H1 (cell line): ENCODE measurements around the gene DHDDS. TPM values are rescaled to one million over a fixed set of nuclear protein-coding genes. Genes with fewer than 3 reads are reported as not detected.

Experiments used
- CTCF ChIA-PET: fragments of 300-600 bp; sonication (Branson Sonifier 250); formaldehyde crosslinking; loops from one replicate; lab custom pipeline; 2021; ENCODE audit not compliant: partially characterized antibody; lab: Charles Lee
- POLR2A ChIA-PET: fragments of 300-600 bp; sonication (Branson Sonifier 250); formaldehyde crosslinking; loops from one replicate; lab custom pipeline; 2021; ENCODE audit warnings: inconsistent platforms; ENCODE audit not compliant: partially characterized antibody; lab: Charles Lee
- DNase-seq, 2 experiments: peaks; one replicate each; pipeline versions ENCODE4 v3.0.0 to v3.0.0-alpha.2; 2010 to 2022; ENCODE audit warnings: low spot score in 2 of 2, low read depth in 1 of 2, mixed read lengths in 1 of 2
- FAIRE-seq: peaks from 2 replicates; lab custom pipeline; 2011; peaks lifted over from hg19 to GRCh38; lab: Jason Lieb, UNC
- H2AFZ ChIP-seq: 2 replicates; pipeline ENCODE4 v1.8.1; 2012; ENCODE audit warnings: low read length, inconsistent platforms
- H2AK5ac ChIP-seq: 2 replicates; pipeline ENCODE4 v1.6.1; 2013; ENCODE audit warnings: low read depth, low read length
- H2BK120ac ChIP-seq: replicated peaks from 2 replicates; pipeline ENCODE3; 2013; ENCODE audit warnings: low read depth, low read length, inconsistent platforms
- H2BK12ac ChIP-seq: 2 replicates; pipeline ENCODE4 v1.6.1; 2013; ENCODE audit warnings: low read depth, low read length
- H2BK15ac ChIP-seq: 2 replicates; pipeline ENCODE4 v1.6.1; 2013; ENCODE audit warnings: low read length
- H2BK20ac ChIP-seq: 2 replicates; pipeline ENCODE4 v1.6.1; 2013; ENCODE audit warnings: low read length
- H2BK5ac ChIP-seq: 2 replicates; pipeline ENCODE4 v1.6.1; 2013; ENCODE audit warnings: low read depth, low read length
- H3K14ac ChIP-seq: 2 replicates; pipeline ENCODE4 v1.6.1; 2013; ENCODE audit warnings: inconsistent platforms; ENCODE audit not compliant: insufficient read length
- H3K18ac ChIP-seq: 2 replicates; pipeline ENCODE4 v1.6.1; 2013; ENCODE audit warnings: low read length; ENCODE audit errors: extremely low read depth
- H3K23ac ChIP-seq: 2 replicates; pipeline ENCODE4 v1.6.1; 2013; ENCODE audit warnings: inconsistent platforms; ENCODE audit not compliant: insufficient read length
- H3K23me2 ChIP-seq: 2 replicates; pipeline ENCODE4 v1.6.1; 2013; ENCODE audit warnings: low read depth, low read length
- H3K27ac ChIP-seq: 2 replicates; pipeline ENCODE4 v1.6.1; 2011; ENCODE audit warnings: low read depth, low read length, inconsistent platforms
- H3K27me3 ChIP-seq, 4 experiments: replicated peaks in 1 of 4; 1 replicate in 1 of 4; 2 replicates in 3 of 4; pipeline versions ENCODE4 v1.6.1 to v1.8.1; 2011 to 2013; ENCODE audit warnings: low read length in 3 of 4, mild to moderate bottlenecking in 3 of 4, inconsistent platforms in 2 of 4, mixed read lengths in 2 of 4, moderate library complexity in 1 of 4; ENCODE audit not compliant: control insufficient read depth in 3 of 4, insufficient read depth in 3 of 4; ENCODE audit errors: extremely low read depth in 1 of 4
- H3K36me3 ChIP-seq, 4 experiments: 2 replicates each; pipeline versions ENCODE4 v1.6.1 to v1.8.1; 2011 to 2013; ENCODE audit warnings: mild to moderate bottlenecking in 4 of 4, low read length in 3 of 4, moderate library complexity in 2 of 4, control low read depth in 1 of 4, inconsistent platforms in 1 of 4; ENCODE audit not compliant: insufficient read depth in 4 of 4, control insufficient read depth in 2 of 4
- H3K4ac ChIP-seq: replicated peaks from 2 replicates; pipeline ENCODE3; 2013; ENCODE audit warnings: low read length, low read depth, mixed read lengths, inconsistent platforms; ENCODE audit not compliant: insufficient read length
- H3K4me1 ChIP-seq, 4 experiments: replicated peaks in 1 of 4; 1 replicate in 1 of 4; 2 replicates in 3 of 4; pipeline versions ENCODE4 v1.6.1 to v1.8.1; 2011 to 2013; ENCODE audit warnings: low read length in 3 of 4, inconsistent platforms in 2 of 4, mixed read lengths in 1 of 4; ENCODE audit not compliant: insufficient read depth in 4 of 4, control insufficient read depth in 3 of 4
- H3K4me2 ChIP-seq, 2 experiments: 2 replicates each; pipeline versions ENCODE4 v1.6.1 to v1.8.1; 2011 to 2013; ENCODE audit warnings: low read depth in 2 of 2, low read length in 2 of 2, control low read depth in 1 of 2, inconsistent platforms in 1 of 2, mild to moderate bottlenecking in 1 of 2; ENCODE audit not compliant: insufficient read depth in 1 of 2
- H3K4me3 ChIP-seq, 4 experiments: fragments of 200-600, 300-600 bp in 1 of 4; sonication (generic), shearing (Covaris generic), sonication (Bioruptor Twin) in 1 of 4; 2 replicates each; pipeline versions ENCODE4 v1.5.1 to v1.8.1; 2011 to 2016; ENCODE audit warnings: low read length in 4 of 4, low read depth in 3 of 4, control low read depth in 2 of 4, inconsistent platforms in 2 of 4, mild to moderate bottlenecking in 2 of 4, mixed read lengths in 1 of 4, moderate library complexity in 1 of 4; ENCODE audit not compliant: insufficient read depth in 2 of 4; ENCODE audit errors: extremely low read depth in 1 of 4
- H3K56ac ChIP-seq: replicated peaks from 2 replicates; pipeline ENCODE3; 2013; ENCODE audit warnings: low read depth, mild to moderate bottlenecking, mixed read lengths, low read length, inconsistent platforms; ENCODE audit not compliant: insufficient read length
- H3K79me1 ChIP-seq: 2 replicates; pipeline ENCODE4 v1.6.1; 2013; ENCODE audit warnings: low read depth, low read length, control low read depth
- H3K79me2 ChIP-seq, 2 experiments: 2 replicates each; pipeline versions ENCODE4 v1.6.1 to v1.8.1; 2012 to 2013; ENCODE audit warnings: low read length in 2 of 2, mild to moderate bottlenecking in 2 of 2, inconsistent platforms in 1 of 2; ENCODE audit not compliant: insufficient read depth in 2 of 2, control insufficient read depth in 1 of 2
- H3K9ac ChIP-seq, 4 experiments: replicated peaks in 1 of 4; 1 replicate in 1 of 4; 2 replicates in 3 of 4; pipeline versions ENCODE4 v1.6.1 to v1.8.1; 2011 to 2013; ENCODE audit warnings: low read depth in 3 of 4, low read length in 3 of 4, control low read depth in 2 of 4, mild to moderate bottlenecking in 2 of 4, moderate library complexity in 2 of 4, inconsistent platforms in 1 of 4; ENCODE audit errors: extremely low read depth in 1 of 4
- H3K9me3 ChIP-seq, 2 experiments: 2 replicates each; pipeline versions ENCODE4 v1.6.1 to v1.8.1; 2012 to 2013; ENCODE audit warnings: mild to moderate bottlenecking in 2 of 2, moderate library complexity in 2 of 2, control low read depth in 1 of 2, inconsistent platforms in 1 of 2, low read depth in 1 of 2, low read length in 1 of 2, mixed read lengths in 1 of 2; ENCODE audit not compliant: insufficient read depth in 2 of 2
- H4K20me1 ChIP-seq, 2 experiments: replicated peaks in 1 of 2; 2 replicates each; pipeline versions ENCODE3 to v1.8.1; 2011 to 2013; ENCODE audit warnings: inconsistent platforms in 2 of 2, low read length in 2 of 2, mild to moderate bottlenecking in 1 of 2; ENCODE audit not compliant: insufficient read depth in 2 of 2, control insufficient read depth in 1 of 2
- H4K5ac ChIP-seq: 2 replicates; pipeline ENCODE4 v1.6.1; 2013; ENCODE audit warnings: low read length, low read depth, mixed read lengths, inconsistent platforms; ENCODE audit not compliant: insufficient read length
- H4K8ac ChIP-seq: 2 replicates; pipeline ENCODE4 v1.8.0; 2013; ENCODE audit warnings: mild to moderate bottlenecking, moderate library complexity, low read length, inconsistent platforms; ENCODE audit not compliant: insufficient read depth; ENCODE audit errors: extremely low read depth
- H4K91ac ChIP-seq: replicated peaks from 2 replicates; pipeline ENCODE3; 2013; ENCODE audit warnings: low read length, mixed read lengths, inconsistent platforms; ENCODE audit not compliant: insufficient read length
- BACH1 ChIP-seq: IDR thresholded peaks from 2 replicates; pipeline ENCODE4 v1.6.1; 2012; ENCODE audit warnings: low read length, improper control_type of control experiment
- E2F6 ChIP-seq: IDR thresholded peaks from 2 replicates; pipeline ENCODE4 v1.6.1; 2012; ENCODE audit warnings: inconsistent platforms
- GTF2F1 ChIP-seq: IDR thresholded peaks from 2 replicates; pipeline ENCODE4 v1.6.1; 2012; ENCODE audit warnings: low read depth, low read length, improper control_type of control experiment, borderline replicate concordance
- YY1 ChIP-seq: IDR thresholded peaks from 2 replicates; pipeline ENCODE4 v1.6.1; 2011; ENCODE audit warnings: low read depth, mild to moderate bottlenecking, low read length
- WGBS, 2 experiments: shearing (Covaris generic) in 1 of 2; methylation state at CpG; one replicate each; pipeline versions ENCODE4 v1.1.6 to v1.1.7; 2013 to 2015; ENCODE audit warnings: low lambda C conversion rate in 2 of 2, mixed read lengths in 2 of 2, inconsistent platforms in 1 of 2, low coverage in 1 of 2, missing lambda C conversion rate in 1 of 2; ENCODE audit not compliant: insufficient replicate concordance in 2 of 2, insufficient coverage in 1 of 2, insufficient read length in 1 of 2; ENCODE audit errors: extremely low coverage in 1 of 2, missing lambda C conversion rate in 1 of 2; 5-methylcytosine and 5-hydroxymethylcytosine counted together
- polyA plus RNA-seq, 7 experiments: library from polyadenylated mRNA; depleted of rRNA in 3 of 7; stranded (reverse) in 5 of 7; unstranded in 2 of 7; fragments of >200 nt in 5 of 7; fragments of 200-250 nt in 2 of 7; gene quantifications; 1 replicate in 5 of 7; 2 replicates in 1 of 7; 4 replicates in 1 of 7; pipeline versions ENCODE4 v1.2.1 to v1.2.3, GENCODE V29; 2011 to 2013; ENCODE audit warnings: missing spikeins in 2 of 7, mixed read lengths in 2 of 7
- total RNA-seq: library from RNA; stranded (reverse); fragmentation: NEBNext Ultra II Directional; extraction: Animal tissue kit (Norgen Biotek cat#: 25700); gene quantifications from 2 replicates; pipeline ENCODE4 v1.2.1, GENCODE V29; 2021

DHDDS gene
- total and polyA plus RNA-seq, 2 of the 8 experiments (the other 6 are each of a cell fraction or from before 2014, with no cell fraction given) = 28.3 to 44.6 TPM

GRCh38 chr1:26498894-26499293, 66.8 kb downstream of the DHDDS start:
- H3K27ac ChIP-seq = no peak overlapping the region
- no peak overlapping the region for H2BK15ac ChIP-seq
- no peaks in the 10 kb centered on the region for H3K36me3 ChIP-seq
- H2AFZ ChIP-seq = no peak overlapping the region
- no peak overlapping the region for H4K8ac ChIP-seq
- H2BK12ac ChIP-seq = no peak overlapping the region
- no peak overlapping the region for H3K23ac ChIP-seq
- 82% methylated on average over 7 of the region's 7 CpGs; no CpG with 5 or more reads in 1 of the 2 experiments for WGBS, 2 experiments
- no peak overlapping the region for H2BK20ac ChIP-seq
- H3K4me2 ChIP-seq = no peak overlapping the region
- POLR2A ChIA-PET = interaction anchor here (1.2 to 3.5 kb wide), 4 partner anchors 12 to 32 kb away, joined by 4 to 48 read pairs (median 7); partner anchors contain the start of gene RPS6KA1
- H3K9me3 ChIP-seq = no peaks in the 10 kb centered on the region
- H3K56ac ChIP-seq = no peak overlapping the region
- peaks cover 10% of the 10 kb centered on the region; the same call in 1 of the 2 replicates for H3K23me2 ChIP-seq
- H3K27me3 ChIP-seq = no peaks in the 10 kb centered on the region
- no peak overlapping the region for H2AK5ac ChIP-seq
- H3K79me1 ChIP-seq = no peaks in the 10 kb centered on the region
- no peak overlapping the region for H3K14ac ChIP-seq
- no peaks in the 10 kb centered on the region for H3K4me1 ChIP-seq
- CTCF ChIA-PET = interaction anchor here (1.0 to 3.9 kb wide), 5 partner anchors 9 to 42 kb away, joined by 3 to 27 read pairs (median 16); no protein-coding TSS in a partner anchor
- H3K79me2 ChIP-seq = no peaks in the 10 kb centered on the region
- H2BK5ac ChIP-seq = no peak overlapping the region
- H2BK120ac ChIP-seq = no peak overlapping the region
- no peak overlapping the region for H3K18ac ChIP-seq
- H3K4me3 ChIP-seq = no peak overlapping the region
- H4K5ac ChIP-seq = no peak overlapping the region
- DNase-seq = no peak
- no peak for FAIRE-seq
- H3K4ac ChIP-seq = no peak overlapping the region
- H4K91ac ChIP-seq = no peak overlapping the region
- no peaks in the 10 kb centered on the region for H4K20me1 ChIP-seq
- no peak overlapping the region for H3K9ac ChIP-seq
- no peak for TF ChIP-seq E2F6
- TF ChIP-seq GTF2F1 = no peak
- no peak for TF ChIP-seq BACH1
- no peak for TF ChIP-seq YY1
